Measurements from ENCODE around the gene VKORC1L1.
A peak's percentile ranks its signal among the peaks of the same experiment; 100 is the strongest.
"Not testable (repeated sequence)": the region's sequence is repeated elsewhere in the genome, so short reads cannot be mapped to it uniquely, and the experiment has no call there.

Gene VKORC1L1

DNA sequence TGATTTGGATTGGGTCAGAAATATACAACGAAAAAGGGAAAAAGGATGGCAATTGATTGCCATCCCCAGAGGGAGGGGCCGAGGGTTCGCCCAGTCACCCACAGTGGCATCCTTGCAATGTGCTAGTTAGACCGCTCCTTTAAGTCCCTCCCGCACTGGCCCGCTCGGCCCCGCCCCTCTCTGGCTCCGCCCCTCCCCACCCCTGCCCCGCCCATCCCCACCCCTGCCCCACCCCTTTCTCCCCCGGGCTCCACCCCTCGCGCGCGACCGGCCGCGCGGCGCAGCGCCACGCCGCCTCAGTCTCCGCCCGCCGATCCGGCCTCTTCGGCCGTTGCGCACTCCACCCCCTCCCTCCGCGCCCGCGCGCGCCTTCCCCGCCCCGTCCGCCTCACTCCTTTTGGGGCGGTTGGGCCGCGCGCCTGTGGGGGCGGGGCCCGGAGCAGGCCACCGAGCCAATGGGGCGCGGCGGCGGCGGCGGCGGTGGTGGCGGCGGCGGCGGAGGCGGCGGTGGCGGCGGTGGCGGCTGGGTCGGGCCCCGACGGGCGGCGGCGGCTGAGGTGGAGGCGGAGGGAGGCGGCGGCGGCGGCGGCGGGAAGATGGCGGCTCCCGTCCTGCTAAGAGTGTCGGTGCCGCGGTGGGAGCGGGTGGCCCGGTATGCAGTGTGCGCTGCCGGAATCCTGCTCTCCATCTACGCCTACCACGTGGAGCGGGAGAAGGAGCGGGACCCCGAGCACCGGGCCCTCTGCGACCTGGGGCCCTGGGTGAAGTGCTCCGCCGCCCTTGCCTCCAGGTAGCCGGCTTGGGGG lies at the start of gene VKORC1L1:
Gene VKORC1L1 (plus strand): TSS at position 299 of the 806 bp plus-strand sequence. CDS start 298 bp downstream, at position 597.
- peak; percentile 99 for DNase-seq

GRCh38 chr7:65827366-65827765 lies 45.5 kb upstream of the VKORC1L1 start:
- DNase-seq = no peak

- DNase-seq = peak; percentile 12
Measured at GRCh38 chr7:65832281-65832680, 40.6 kb upstream of the VKORC1L1 start.

GRCh38 chr7:65836684-65837083 lies 36.2 kb upstream of the VKORC1L1 start:
- not testable (repeated sequence) for DNase-seq

- peak; percentile 27 for DNase-seq
Measured at GRCh38 chr7:65837541-65837956, 35.3 kb upstream of the VKORC1L1 start.

GRCh38 chr7:65839846-65840245 lies 33.0 kb upstream of the VKORC1L1 start:
- DNase-seq = no peak

DNA sequence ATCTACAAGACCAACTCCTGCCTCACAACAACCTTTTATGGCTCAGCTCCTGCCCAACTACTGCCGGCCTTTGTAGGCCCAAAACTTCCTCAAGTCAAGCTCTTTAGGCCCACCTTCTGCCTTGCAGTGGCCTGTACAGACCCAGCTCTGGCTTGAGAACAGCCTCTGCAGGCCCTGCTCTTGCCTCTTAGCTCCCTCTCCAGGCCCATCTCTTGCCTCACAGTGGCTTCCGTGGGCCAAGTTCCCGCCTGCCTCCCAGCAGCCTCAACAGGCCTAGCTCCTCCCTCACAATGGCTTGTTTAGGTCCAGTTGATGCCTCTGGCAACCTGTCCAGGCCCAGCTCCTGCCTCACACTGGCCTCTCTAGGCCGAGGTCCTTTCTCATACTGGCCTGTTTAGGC lies 32.4 kb upstream of the VKORC1L1 start:
- no peak for DNase-seq

GRCh38 chr7:65843616-65844015 lies 29.3 kb upstream of the VKORC1L1 start:
- DNase-seq = not testable (repeated sequence)

DNA sequence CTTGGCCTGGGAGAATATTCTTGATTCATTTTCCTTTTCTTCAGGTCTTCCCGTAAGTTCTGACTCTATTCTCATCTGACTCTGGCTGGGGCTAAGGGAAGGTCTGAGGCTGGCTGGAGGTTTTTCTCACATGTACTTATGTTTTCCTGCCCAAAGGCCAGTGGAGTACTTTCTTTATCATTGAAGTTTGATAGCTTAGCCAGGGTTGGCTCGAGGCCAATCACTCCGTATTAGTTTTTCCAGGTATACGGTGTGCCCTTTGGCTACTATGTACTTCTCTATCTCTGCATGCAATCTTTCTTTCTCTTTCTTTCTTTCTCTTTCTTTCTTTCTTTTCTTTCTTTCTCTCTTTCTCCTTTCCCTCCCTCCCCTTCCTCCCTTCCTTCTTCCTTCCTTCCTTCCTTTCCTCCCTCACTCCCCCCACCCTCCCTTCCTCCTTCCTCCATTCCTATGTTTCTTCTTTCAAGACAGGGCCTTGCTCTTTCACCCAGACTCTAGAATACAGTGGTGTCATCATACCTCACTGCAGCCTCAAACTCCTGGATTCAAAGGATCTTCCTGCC lies 26.8 kb upstream of the VKORC1L1 start:
- DNase-seq = no peak

DNA sequence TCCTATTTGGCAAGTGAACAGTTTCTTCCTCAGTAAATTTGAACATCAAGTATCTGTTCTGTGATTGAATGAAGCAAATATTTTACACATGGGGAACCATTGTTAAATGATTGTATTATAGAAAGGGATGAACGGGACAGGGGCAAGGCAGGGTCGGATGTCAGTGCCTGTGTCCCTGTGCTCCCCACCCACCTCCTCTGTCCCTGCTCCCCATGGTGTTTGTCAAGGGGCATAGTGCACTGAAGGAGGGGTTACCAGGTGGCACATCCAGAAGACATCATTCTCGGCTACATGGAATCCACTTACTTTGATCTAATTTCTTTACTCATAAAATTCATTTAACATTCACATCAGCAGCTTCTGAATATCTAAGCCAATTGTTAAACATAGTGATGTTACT lies 19.4 kb upstream of the VKORC1L1 start:
- not testable (repeated sequence) for DNase-seq

DNA sequence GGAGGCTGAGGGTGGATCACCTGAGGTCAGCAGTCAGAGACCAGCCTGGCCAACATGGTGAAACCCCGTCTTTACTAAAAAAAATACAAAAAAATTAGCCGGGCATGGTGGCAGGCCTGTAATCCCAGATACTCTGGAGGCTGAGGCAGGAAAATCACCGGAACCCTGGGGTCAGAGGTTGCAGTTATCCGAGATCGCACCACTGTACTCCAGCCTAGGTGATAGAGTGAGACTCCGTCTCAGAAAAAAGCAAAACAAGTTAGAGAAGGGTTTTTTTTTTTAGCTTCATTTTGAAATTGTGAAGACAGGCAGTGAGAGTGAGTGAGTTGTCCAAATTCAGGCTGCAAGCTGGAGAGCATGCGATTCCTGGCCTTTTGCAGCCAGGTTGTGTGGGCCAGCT lies 19.0 kb upstream of the VKORC1L1 start:
- DNase-seq = not testable (repeated sequence)

GRCh38 chr7:65857321-65857894 lies 15.5 kb upstream of the VKORC1L1 start:
- not testable (repeated sequence) for DNase-seq

DNA sequence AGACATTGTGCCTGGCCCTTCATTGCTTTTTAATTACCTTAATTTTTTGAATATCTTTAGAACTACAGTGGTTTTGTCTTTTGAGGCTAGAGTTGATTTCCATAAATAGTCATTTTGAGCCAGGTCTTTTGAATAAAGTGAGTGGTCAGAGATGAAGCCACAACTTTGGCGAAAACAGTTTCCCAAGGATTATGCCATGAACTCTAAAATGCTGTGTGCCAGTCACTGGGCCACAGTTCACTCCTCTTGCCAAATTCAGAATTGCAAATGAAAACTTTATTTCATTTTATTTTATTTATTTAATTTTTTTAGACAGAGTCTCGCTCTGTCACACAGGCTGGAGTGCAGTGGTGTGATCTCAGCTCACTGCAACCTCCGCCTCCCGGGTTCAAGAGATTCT lies 14.2 kb upstream of the VKORC1L1 start:
- not testable (repeated sequence) for DNase-seq

DNA sequence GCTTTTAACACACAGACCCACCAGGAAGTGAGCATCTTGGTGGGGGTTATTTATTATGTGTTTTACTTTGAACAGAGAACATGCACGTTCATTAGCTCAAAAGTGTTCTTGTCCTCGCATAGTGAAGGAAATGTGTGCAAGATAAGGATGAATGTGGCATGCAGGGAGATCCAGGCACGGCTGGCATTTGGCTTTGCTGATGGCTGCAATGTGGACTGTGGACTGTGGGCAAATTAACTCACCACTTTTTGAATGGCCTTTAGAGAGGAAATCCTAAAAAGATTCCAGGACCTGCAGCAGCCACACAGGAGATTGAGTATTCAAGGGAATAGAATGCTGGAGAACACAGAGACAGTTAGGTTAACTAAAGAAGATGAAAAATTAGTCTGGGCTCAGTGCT lies 6.6 kb upstream of the VKORC1L1 start:
- DNase-seq = not testable (repeated sequence)

GRCh38 chr7:65867681-65868080 lies 5.2 kb upstream of the VKORC1L1 start:
- DNase-seq = not testable (repeated sequence)

DNA sequence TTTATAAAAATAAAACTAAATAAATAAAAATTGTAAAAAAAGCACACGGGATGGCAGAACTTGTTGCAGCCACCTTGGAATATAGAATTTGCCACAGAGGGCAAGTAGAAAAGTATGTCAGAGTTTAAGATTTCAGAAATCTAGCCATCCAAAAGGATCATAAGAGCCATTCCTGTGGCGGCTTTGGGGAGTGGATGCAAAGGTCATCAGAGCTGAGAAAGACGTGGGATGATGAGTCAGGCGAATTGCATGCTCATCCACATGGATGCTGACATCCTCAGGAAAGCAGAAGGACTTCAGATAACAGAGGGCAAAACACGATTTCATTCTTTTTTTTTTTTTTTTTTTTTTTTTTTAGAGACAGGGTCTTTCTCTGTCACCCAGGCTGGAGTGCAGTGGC lies 3.6 kb upstream of the VKORC1L1 start:
- DNase-seq = not testable (repeated sequence)

DNA sequence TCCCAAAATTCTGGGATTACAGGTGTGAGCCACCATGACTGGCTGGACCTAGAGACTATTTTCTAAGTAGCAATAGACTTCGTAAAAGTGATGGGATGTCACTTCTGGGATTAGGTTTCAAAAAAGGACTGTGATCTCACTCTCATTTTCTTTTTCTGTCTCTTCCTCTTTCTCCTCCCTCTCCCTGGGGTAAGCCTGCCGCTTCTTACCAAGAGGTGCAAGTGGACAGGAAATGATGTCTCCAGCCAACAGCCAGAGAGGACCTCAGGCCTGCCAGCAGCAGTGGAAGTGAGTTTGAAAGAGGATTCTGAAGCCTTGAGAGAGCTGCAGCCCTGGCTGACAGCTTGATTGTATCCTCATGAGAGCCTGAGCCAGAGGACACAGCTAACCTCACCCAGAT lies 1.4 kb upstream of the VKORC1L1 start:
- DNase-seq = peak; percentile 6

DNA sequence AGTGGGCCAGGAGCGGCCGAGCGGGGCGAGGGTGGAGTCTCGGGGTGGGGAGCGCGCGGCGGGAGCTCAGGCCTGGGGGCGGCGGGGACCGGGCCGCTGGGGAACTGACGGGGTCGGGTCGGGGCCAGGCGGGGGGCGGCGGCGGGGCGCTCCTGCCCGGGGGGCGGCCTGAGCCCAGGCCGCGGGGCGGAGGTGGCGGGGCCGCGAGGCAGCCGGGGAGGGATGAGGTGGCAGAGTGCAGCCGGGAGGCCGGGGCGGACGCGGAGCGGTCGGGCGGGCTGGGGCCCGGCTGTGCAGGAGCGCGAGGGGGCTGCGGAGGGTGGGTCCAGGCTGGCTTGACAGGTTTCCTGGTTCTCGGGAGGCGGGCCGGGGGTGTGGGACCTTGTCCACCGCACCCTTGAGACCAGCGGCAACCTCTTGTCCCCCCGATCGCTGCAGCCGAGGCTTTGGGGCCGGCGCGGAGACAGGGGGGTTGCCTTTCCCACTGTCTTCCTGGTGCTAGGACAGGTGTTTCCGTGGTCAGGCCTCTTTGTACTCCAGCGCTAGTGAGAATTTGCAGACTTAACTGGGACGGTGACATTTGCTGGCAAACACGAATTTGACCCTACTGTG lies 814 bp downstream of the VKORC1L1 start:
- peak; percentile 67 for DNase-seq

GRCh38 chr7:65875715-65876114 lies 2.8 kb downstream of the VKORC1L1 start:
- not testable (repeated sequence) for DNase-seq

DNA sequence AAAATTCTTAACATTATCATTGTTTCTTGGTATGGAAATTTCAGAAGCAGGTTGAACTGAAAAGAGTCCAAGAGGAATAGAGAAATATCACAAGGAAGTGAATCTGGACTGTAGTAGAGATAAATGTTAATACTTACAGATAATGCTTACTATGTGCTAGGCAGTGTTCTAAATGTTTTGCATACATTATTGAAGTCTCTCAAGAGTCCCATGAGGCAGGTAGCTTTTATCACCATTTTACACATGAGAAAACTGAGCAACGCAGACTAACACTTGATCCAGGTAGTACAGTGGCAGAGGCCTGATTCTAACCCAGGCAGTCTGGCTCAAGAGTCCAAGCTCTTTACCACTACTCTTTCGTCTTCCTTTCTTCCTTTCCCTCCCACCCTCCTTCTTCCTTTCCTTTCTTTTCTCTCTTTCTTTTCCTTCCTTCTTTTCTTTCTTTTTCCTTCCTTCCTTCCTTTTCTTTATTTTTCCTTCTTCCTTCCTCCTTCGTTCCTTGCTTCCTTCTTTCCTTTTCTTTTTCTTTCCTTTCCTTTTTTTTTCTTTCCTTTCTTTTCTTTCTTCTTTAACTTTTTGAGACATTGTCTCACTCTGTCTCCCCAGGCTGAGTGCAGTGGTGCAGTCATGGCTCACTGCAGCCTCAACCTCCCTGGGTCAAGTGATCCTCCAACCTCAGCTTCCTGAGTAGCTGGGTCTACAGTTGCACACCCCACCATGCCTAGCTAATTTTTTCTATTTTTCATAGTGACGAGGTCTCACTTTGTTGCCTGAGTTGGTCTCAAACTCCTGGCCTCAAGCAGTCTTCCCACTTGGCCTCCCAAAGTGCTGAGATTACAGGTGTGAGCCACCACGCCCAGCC lies 6.6 kb downstream of the VKORC1L1 start:
- DNase-seq = not testable (repeated sequence)

DNA sequence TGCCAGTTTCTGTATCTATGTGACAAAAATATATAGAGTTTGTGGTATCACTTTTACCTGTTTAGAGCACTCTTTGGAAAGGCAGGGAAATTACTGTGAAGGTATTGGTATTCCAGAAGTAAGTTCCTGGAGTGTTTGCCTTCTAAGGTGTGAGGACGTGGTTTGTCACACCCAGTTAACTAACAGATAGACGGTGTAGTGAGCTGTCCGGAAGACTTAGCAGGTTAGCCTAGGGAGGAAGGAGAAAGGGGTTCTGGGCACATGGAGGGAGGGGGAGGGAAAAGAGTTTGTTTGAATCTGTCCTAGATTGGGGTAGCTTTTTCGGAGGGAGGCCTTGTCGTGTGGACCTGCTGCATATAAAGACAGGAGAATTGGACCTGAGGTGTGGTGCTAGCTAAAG lies 7.4 kb downstream of the VKORC1L1 start:
- DNase-seq = not testable (repeated sequence)

- not testable (repeated sequence) for DNase-seq
Measured at GRCh38 chr7:65884983-65885382, 12.1 kb downstream of the VKORC1L1 start.

- not testable (repeated sequence) for DNase-seq
Measured at GRCh38 chr7:65885533-65885932, 12.7 kb downstream of the VKORC1L1 start.

All from DMS53 (cell line).